ENCODE measurements around the gene ARHGAP12.

The ARHGAP12 gene

GRCh38 chr10:31867646-31868045, 61.0 kb downstream of the ARHGAP12 start:
- WGBS (ENCODE audit: extremely low coverage, insufficient coverage, insufficient read length), result no CpG with 5 or more reads among the region's 3 CpGs

GRCh38 chr10:31866118-31866670, 62.4 kb downstream of the ARHGAP12 start:
- Histone ChIP-seq H3K36me3 (ENCODE audit: control insufficient read depth in 1 of 2, insufficient read depth in 2 of 2, low read length in 2 of 2) (peaks cover 0 to 1% of the 10 kb centered on the region in 2 experiments), H2BK5ac (ENCODE audit: low read depth, low read length, poor library complexity) (no peak overlapping the region), H3K79me1 (ENCODE audit: low read length) (no peaks in the 10 kb centered on the region), H4K12ac (ENCODE audit: low read depth, low read length) (no peak overlapping the region), H3K9me3 (ENCODE audit: insufficient read depth, low read depth, low read length) (no peaks in the 10 kb centered on the region), H3K27me3 (ENCODE audit: insufficient read depth, low read length) (no peaks in the 10 kb centered on the region), H3K27ac (ENCODE audit: low read depth, low read length) (no peak overlapping the region), H4K8ac (ENCODE audit: low read depth, low read length) (no peak overlapping the region), H2BK120ac (ENCODE audit: insufficient read depth, low read length, poor library complexity) (no peak overlapping the region), H3K14ac (ENCODE audit: low read length) (no peak overlapping the region), H3K4ac (ENCODE audit: low read depth, low read length) (no peak overlapping the region), H3K79me2 (ENCODE audit: control insufficient read depth, insufficient read depth, low read length, poor library complexity) (peaks cover 2% of the 10 kb centered on the region), H3K18ac (ENCODE audit: low read length) (no peak overlapping the region), H2AK5ac (ENCODE audit: low read length) (no peak overlapping the region), H3K9ac (ENCODE audit: low read length) (no peak overlapping the region), H2AFZ (ENCODE audit: insufficient read depth, low read length, poor library complexity) (no peak overlapping the region), H4K91ac (ENCODE audit: low read depth, low read length) (no peak overlapping the region), H2BK12ac (ENCODE audit: low read length) (no peak overlapping the region), H3K4me2 (ENCODE audit: low read length) (no peak overlapping the region), H3K23ac (ENCODE audit: low read length) (no peak overlapping the region), H3K4me1 (ENCODE audit: control insufficient read depth in 1 of 2, insufficient read depth in 2 of 2, low read length in 2 of 2) (peaks cover 0 to 4% of the 10 kb centered on the region in 2 experiments), H3K4me3 (ENCODE audit: low read depth, low read length) (no peak overlapping the region)
- DNase-seq, result no peak
- no CpG with 5 or more reads among the region's 4 CpGs for WGBS (ENCODE audit: extremely low coverage, insufficient coverage, insufficient read length)

More at GRCh38 chr10:31867646-31868045, 61.0 kb downstream of the ARHGAP12 start:
- Histone ChIP-seq H4K12ac (ENCODE audit: low read depth, low read length) (no peak overlapping the region), H3K9me3 (ENCODE audit: insufficient read depth, low read depth, low read length) (no peaks in the 10 kb centered on the region), H4K91ac (ENCODE audit: low read depth, low read length) (no peak overlapping the region), H3K79me1 (ENCODE audit: low read length) (no peaks in the 10 kb centered on the region), H3K4me2 (ENCODE audit: low read length) (no peak overlapping the region), H3K79me2 (ENCODE audit: control insufficient read depth, insufficient read depth, low read length, poor library complexity) (peaks cover 2% of the 10 kb centered on the region), H3K27me3 (ENCODE audit: insufficient read depth, low read length) (no peaks in the 10 kb centered on the region), H4K8ac (ENCODE audit: low read depth, low read length) (no peak overlapping the region), H3K27ac (ENCODE audit: low read depth, low read length) (no peak overlapping the region), H2BK120ac (ENCODE audit: insufficient read depth, low read length, poor library complexity) (no peak overlapping the region), H3K36me3 (ENCODE audit: control insufficient read depth in 1 of 2, insufficient read depth in 2 of 2, low read length in 2 of 2) (no peaks in the 10 kb centered on the region), H3K23ac (ENCODE audit: low read length) (no peak overlapping the region), H3K14ac (ENCODE audit: low read length) (no peak overlapping the region), H2AK5ac (ENCODE audit: low read length) (no peak overlapping the region), H3K4me3 (ENCODE audit: low read depth, low read length) (no peak overlapping the region), H2AFZ (ENCODE audit: insufficient read depth, low read length, poor library complexity) (no peak overlapping the region), H3K9ac (ENCODE audit: low read length) (no peak overlapping the region), H2BK5ac (ENCODE audit: low read depth, low read length, poor library complexity) (no peak overlapping the region), H3K18ac (ENCODE audit: low read length) (no peak overlapping the region), H3K4me1 (ENCODE audit: control insufficient read depth in 1 of 2, insufficient read depth in 2 of 2, low read length in 2 of 2) (peaks cover 0 to 4% of the 10 kb centered on the region in 2 experiments), H2BK12ac (ENCODE audit: low read length) (no peak overlapping the region), H3K4ac (ENCODE audit: low read depth, low read length) (no peak overlapping the region)
- DNase-seq, result peak in 1 of 2 donors; percentile 31

GRCh38 chr10:31864834-31865518, 63.7 kb downstream of the ARHGAP12 start:
- Histone ChIP-seq H2BK5ac (ENCODE audit: low read depth, low read length, poor library complexity) (no peak overlapping the region), H2BK120ac (ENCODE audit: insufficient read depth, low read length, poor library complexity) (no peak overlapping the region), H3K23ac (ENCODE audit: low read length) (no peak overlapping the region), H4K8ac (ENCODE audit: low read depth, low read length) (no peak overlapping the region), H3K9me3 (ENCODE audit: insufficient read depth, low read depth, low read length) (no peaks in the 10 kb centered on the region), H4K12ac (ENCODE audit: low read depth, low read length) (no peak overlapping the region), H2BK12ac (ENCODE audit: low read length) (no peak overlapping the region), H3K27ac (ENCODE audit: low read depth, low read length) (no peak overlapping the region), H3K18ac (ENCODE audit: low read length) (no peak overlapping the region), H4K91ac (ENCODE audit: low read depth, low read length) (no peak overlapping the region), H2AFZ (ENCODE audit: insufficient read depth, low read length, poor library complexity) (no peak overlapping the region), H3K27me3 (ENCODE audit: insufficient read depth, low read length) (no peaks in the 10 kb centered on the region), H3K4me1 (ENCODE audit: control insufficient read depth in 1 of 2, insufficient read depth in 2 of 2, low read length in 2 of 2) (peaks cover 0 to 4% of the 10 kb centered on the region in 2 experiments), H3K36me3 (ENCODE audit: control insufficient read depth in 1 of 2, insufficient read depth in 2 of 2, low read length in 2 of 2) (peaks cover 2 to 3% of the 10 kb centered on the region in 2 experiments), H3K9ac (ENCODE audit: low read length) (no peak overlapping the region), H3K4me3 (ENCODE audit: low read depth, low read length) (no peak overlapping the region), H2AK5ac (ENCODE audit: low read length) (no peak overlapping the region), H3K79me2 (ENCODE audit: control insufficient read depth, insufficient read depth, low read length, poor library complexity) (peaks cover 2% of the 10 kb centered on the region), H3K4ac (ENCODE audit: low read depth, low read length) (no peak overlapping the region), H3K4me2 (ENCODE audit: low read length) (no peak overlapping the region), H3K14ac (ENCODE audit: low read length) (no peak overlapping the region), H3K79me1 (ENCODE audit: low read length) (no peaks in the 10 kb centered on the region)
- DNase-seq, result no peak
- WGBS (ENCODE audit: extremely low coverage, insufficient coverage, insufficient read length), result no CpG with 5 or more reads among the region's 5 CpGs

DNA sequence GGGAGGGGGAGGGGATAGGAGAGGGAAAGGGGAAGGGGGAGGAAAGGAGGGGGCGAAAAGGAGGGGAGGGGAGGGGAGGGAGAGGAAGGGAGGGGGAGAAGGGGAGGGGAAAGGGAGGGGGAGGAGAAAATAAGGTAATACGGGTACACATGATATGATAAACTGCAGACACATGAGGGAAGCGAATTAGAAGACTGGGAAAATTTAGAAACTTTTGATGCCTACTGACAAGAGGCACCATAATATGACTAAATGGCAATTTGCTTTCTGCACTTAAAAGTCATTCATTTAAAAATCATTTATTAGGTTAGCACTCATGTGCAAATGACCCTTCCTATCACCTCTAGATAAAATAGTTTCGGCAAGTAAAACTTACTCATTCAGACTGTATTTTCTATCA, 73.6 kb downstream of the ARHGAP12 start:
- no peak overlapping the region for H2BK5ac ChIP-seq (ENCODE audit: low read depth, low read length, poor library complexity)
- H3K27me3 ChIP-seq (ENCODE audit: insufficient read depth, low read length), result no peaks in the 10 kb centered on the region
- no peaks in the 10 kb centered on the region for H3K79me2 ChIP-seq (ENCODE audit: control insufficient read depth, insufficient read depth, low read length, poor library complexity)
- H4K91ac ChIP-seq (ENCODE audit: low read depth, low read length), result no peak overlapping the region
- H3K9me3 ChIP-seq (ENCODE audit: insufficient read depth, low read depth, low read length), result no peaks in the 10 kb centered on the region
- no peak overlapping the region for H3K4me2 ChIP-seq (ENCODE audit: low read length)
- H3K14ac ChIP-seq (ENCODE audit: low read length), result no peak overlapping the region
- H3K18ac ChIP-seq (ENCODE audit: low read length), result no peak overlapping the region
- no peak overlapping the region for H4K8ac ChIP-seq (ENCODE audit: low read depth, low read length)
- H4K12ac ChIP-seq (ENCODE audit: low read depth, low read length), result no peak overlapping the region
- H2BK120ac ChIP-seq (ENCODE audit: insufficient read depth, low read length, poor library complexity), result no peak overlapping the region
- H2AK5ac ChIP-seq (ENCODE audit: low read length), result no peak overlapping the region
- no peak overlapping the region for H2BK12ac ChIP-seq (ENCODE audit: low read length)
- no peak overlapping the region for H3K27ac ChIP-seq (ENCODE audit: low read depth, low read length)
- H3K36me3 ChIP-seq (ENCODE audit: control insufficient read depth in 1 of 2, insufficient read depth in 2 of 2, low read length in 2 of 2), result peaks cover 0 to 2% of the 10 kb centered on the region in 2 experiments
- no peaks in the 10 kb centered on the region for H3K79me1 ChIP-seq (ENCODE audit: low read length)
- no peak for DNase-seq
- no peaks in the 10 kb centered on the region for H3K4me1 ChIP-seq (ENCODE audit: control insufficient read depth in 1 of 2, insufficient read depth in 2 of 2, low read length in 2 of 2)
- H3K23ac ChIP-seq (ENCODE audit: low read length), result no peak overlapping the region
- H3K9ac ChIP-seq (ENCODE audit: low read length), result no peak overlapping the region
- WGBS (ENCODE audit: extremely low coverage, insufficient coverage, insufficient read length), result no CpG with 5 or more reads among the region's 4 CpGs
- H3K4ac ChIP-seq (ENCODE audit: low read depth, low read length), result no peak overlapping the region
- H2AFZ ChIP-seq (ENCODE audit: insufficient read depth, low read length, poor library complexity), result no peak overlapping the region
- no peak overlapping the region for H3K4me3 ChIP-seq (ENCODE audit: low read depth, low read length)
